Caco-2 (cell line): ENCODE data around the gene WDR48. TPM values are rescaled to one million over a fixed set of nuclear protein-coding genes. Genes with fewer than 3 reads are reported as not detected.

Source experiments
- BruUV-seq: library from RNA; stranded (reverse); fragments of 400-500 nt; replicated peaks from 2 replicates; lab custom pipeline; 2021; lab: Mats Ljungman, UMichigan
- CTCF ChIA-PET: fragments of 300-600 bp; sonication (Branson Sonifier 250); formaldehyde crosslinking; loops from one replicate; lab custom pipeline; 2022; ENCODE audit warnings: antibody characterized with exemption; lab: Charles Lee
- POLR2A ChIA-PET: fragments of 300-600 bp; sonication (Branson Sonifier 250); formaldehyde crosslinking; loops from one replicate; lab custom pipeline; 2022; ENCODE audit warnings: antibody characterized with exemption; lab: Charles Lee
- DNase-seq, 2 experiments: peaks; one replicate each; pipeline versions ENCODE4 v3.0.0 to v3.0.0-alpha.2; 2020 to 2022
- H3K27me3 ChIP-seq: replicated peaks from 2 replicates; pipeline ENCODE4 v1.6.0; 2011; ENCODE audit warnings: low read length; ENCODE audit not compliant: control insufficient read depth, insufficient read depth
- H3K36me3 ChIP-seq: 2 replicates; pipeline ENCODE4 v1.5.1; 2011; ENCODE audit warnings: low read length; ENCODE audit not compliant: control insufficient read depth, insufficient read depth
- H3K4me1 ChIP-seq: fragments of 250-450 bp; sonication (Bioruptor Pico); 2 replicates; pipeline ENCODE4 v1.5.1; 2020; ENCODE audit warnings: mild to moderate bottlenecking
- H3K4me3 ChIP-seq: 2 replicates; pipeline ENCODE4 v1.5.1; 2011; ENCODE audit warnings: low read depth, mild to moderate bottlenecking, control low read depth, low read length
- H3K9me3 ChIP-seq: fragments of 250-450 bp; sonication (Bioruptor Pico); 2 replicates; pipeline ENCODE4 v1.5.1; 2020; ENCODE audit warnings: mild to moderate bottlenecking, moderate library complexity
- H3K27ac Mint-ChIP-seq: one replicate; pipeline ENCODE4 v1.8.0; 2022; ENCODE audit warnings: mixed read lengths; ENCODE audit not compliant: unreplicated experiment
- H3K27me3 Mint-ChIP-seq: one replicate; pipeline ENCODE4 v1.8.0; 2022; ENCODE audit warnings: mixed read lengths; ENCODE audit not compliant: insufficient read depth, unreplicated experiment
- H3K36me3 Mint-ChIP-seq: one replicate; pipeline ENCODE4 v1.8.0; 2022; ENCODE audit warnings: mild to moderate bottlenecking, mixed read lengths; ENCODE audit not compliant: insufficient read depth, unreplicated experiment
- H3K4me1 Mint-ChIP-seq: one replicate; pipeline ENCODE4 v1.8.0; 2022; ENCODE audit warnings: low read depth, mixed read lengths; ENCODE audit not compliant: unreplicated experiment
- H3K4me3 Mint-ChIP-seq: one replicate; pipeline ENCODE4 v1.8.0; 2022; ENCODE audit warnings: mild to moderate bottlenecking, moderate library complexity, mixed read lengths; ENCODE audit not compliant: unreplicated experiment
- H3K9me3 Mint-ChIP-seq: one replicate; pipeline ENCODE4 v1.8.0; 2022; ENCODE audit warnings: mixed read lengths; ENCODE audit not compliant: unreplicated experiment
- CTCF ChIP-seq, 2 experiments: fragments of 200-600 bp in 1 of 2; IDR thresholded peaks; 1 replicate in 1 of 2; 2 replicates in 1 of 2; pipeline versions ENCODE4 v1.5.1 to v1.8.0; 2011 to 2022; ENCODE audit warnings: antibody characterized with exemption in 1 of 2, control low read depth in 1 of 2, inconsistent platforms in 1 of 2, low read depth in 1 of 2, low read length in 1 of 2, mild to moderate bottlenecking in 1 of 2, moderate library complexity in 1 of 2; ENCODE audit not compliant: insufficient read depth in 1 of 2, severe bottlenecking in 1 of 2, unreplicated experiment in 1 of 2
- intact Hi-C: fragments of 100-400 bp; cut with micrococcal nuclease; formaldehyde crosslinking; loops from one replicate; pipeline ENCODE4 v1.10.0; 2022; ENCODE audit not compliant: unreplicated experiment
- total RNA-seq: library from RNA; stranded (reverse); gene quantifications from 2 replicates; pipeline ENCODE4 v1.2.3, GENCODE V29; 2022

Gene WDR48
- total RNA-seq, 1 experiment from 2014 or later, result 27.6 TPM

GRCh38 chr3:39125841-39126500 is 74.2 kb downstream of the WDR48 start:
- CTCF ChIA-PET, result interaction anchor here (0.5 to 5.0 kb wide), 13 partner anchors 10 to 630 kb away, joined by 3 to 68 read pairs (median 4); partner anchors contain the start of genes CX3CR1, GORASP1 and TTC21A
- H3K27me3 Mint-ChIP-seq, result no peaks in the 10 kb centered on the region
- H3K4me1 Mint-ChIP-seq, result peaks cover 27% of the 10 kb centered on the region
- intact Hi-C loops, result loop anchor here (1.0 to 10.0 kb wide), 5 partner anchors 40 to 259 kb away; partner anchors contain the start of gene SLC25A38
- TF ChIP-seq CTCF (IDR thresholded peaks at IDR 0.05; ENCODE audit: insufficient read depth in 1 of 2, low read depth in 1 of 2, low read length in 1 of 2, severe bottlenecking in 1 of 2, unreplicated experiment in 1 of 2), result no peak
- peak overlapping the region; percentile 29 for H3K27ac Mint-ChIP-seq
- BruUV-seq, result no TSS peak
- no peaks in the 10 kb centered on the region for H3K9me3 ChIP-seq
- H3K27me3 ChIP-seq, result no peaks in the 10 kb centered on the region
- no peaks in the 10 kb centered on the region for H3K9me3 Mint-ChIP-seq
- peak overlapping the region; percentile 8 for H3K4me3 Mint-ChIP-seq
- no peaks in the 10 kb centered on the region for H3K36me3 ChIP-seq
- no peaks in the 10 kb centered on the region for H3K36me3 Mint-ChIP-seq
- DNase-seq, result peak in 1 of 2 experiments; percentile 33
- H3K4me3 ChIP-seq, result no peak overlapping the region
- H3K4me1 ChIP-seq, result peaks cover 23% of the 10 kb centered on the region
- POLR2A ChIA-PET, result no interaction called here

- CTCF ChIA-PET, result interaction anchor here (0.5 to 5.0 kb wide), 15 partner anchors 11 to 631 kb away, joined by 3 to 68 read pairs (median 4); partner anchors contain the start of genes CX3CR1, GORASP1 and TTC21A
- no peaks in the 10 kb centered on the region for H3K36me3 ChIP-seq
- POLR2A ChIA-PET, result interaction anchor here (0.5 kb wide), 1 partner anchor 257 kb away, joined by 3 read pairs; no protein-coding TSS in a partner anchor
- no peak overlapping the region for H3K4me3 ChIP-seq
- Mint-ChIP-seq H3K27ac (peak overlapping the region; percentile 29), H3K4me1 (peaks cover 27% of the 10 kb centered on the region), H3K27me3 (no peaks in the 10 kb centered on the region), H3K4me3 (peak overlapping the region; percentile 8), H3K36me3 (no peaks in the 10 kb centered on the region), H3K9me3 (no peaks in the 10 kb centered on the region)
- H3K9me3 ChIP-seq, result no peaks in the 10 kb centered on the region
- intact Hi-C loops, result loop anchor here (1.0 to 10.0 kb wide), 5 partner anchors 40 to 258 kb away; partner anchors contain the start of gene SLC25A38
- peak; percentile 29 to 73 for TF ChIP-seq CTCF (IDR thresholded peaks at IDR 0.05; ENCODE audit: insufficient read depth in 1 of 2, low read depth in 1 of 2, low read length in 1 of 2, severe bottlenecking in 1 of 2, unreplicated experiment in 1 of 2)
- no TSS peak for BruUV-seq
- H3K27me3 ChIP-seq, result no peaks in the 10 kb centered on the region
- peaks cover 23% of the 10 kb centered on the region for H3K4me1 ChIP-seq
- DNase-seq, result peak; percentile 5 to 61
Measured at GRCh38 chr3:39126532-39127071, 74.8 kb downstream of the WDR48 start.

- Histone ChIP-seq H3K4me1 (peaks cover 23% of the 10 kb centered on the region), H3K9me3 (no peaks in the 10 kb centered on the region), H3K36me3 (no peaks in the 10 kb centered on the region), H3K27me3 (no peaks in the 10 kb centered on the region), H3K4me3 (no peak overlapping the region)
- peaks cover 27% of the 10 kb centered on the region for H3K4me1 Mint-ChIP-seq
- no peaks in the 10 kb centered on the region for H3K9me3 Mint-ChIP-seq
- ChIA-PET POLR2A (interaction anchor here (0.5 kb wide), 1 partner anchor 257 kb away, joined by 3 read pairs; no protein-coding TSS in a partner anchor), CTCF (interaction anchor here (0.6 to 5.0 kb wide), 6 partner anchors 51 to 161 kb away, joined by 3 to 68 read pairs (median 4); partner anchors contain the start of gene CX3CR1)
- intact Hi-C loops, result loop anchor here (2.0 to 10.0 kb wide), 2 partner anchors 53 to 257 kb away; partner anchors contain the start of gene SLC25A38
- no TSS peak for BruUV-seq
- H3K36me3 Mint-ChIP-seq, result no peaks in the 10 kb centered on the region
- peak in 1 of 2 experiments; percentile 14 for DNase-seq
- peak overlapping the region; percentile 29 for H3K27ac Mint-ChIP-seq
- H3K27me3 Mint-ChIP-seq, result no peaks in the 10 kb centered on the region
- no peak for TF ChIP-seq CTCF (IDR thresholded peaks at IDR 0.05; ENCODE audit: insufficient read depth in 1 of 2, low read depth in 1 of 2, low read length in 1 of 2, severe bottlenecking in 1 of 2, unreplicated experiment in 1 of 2)
- no peak overlapping the region for H3K4me3 Mint-ChIP-seq
Measured at GRCh38 chr3:39127269-39127907, 75.6 kb downstream of the WDR48 start.
